Skeletal muscle satellite cell (primary cell): ENCODE measurements around the gene RRP7A. TPM values are rescaled to one million over a fixed set of nuclear protein-coding genes. Genes with fewer than 3 reads are reported as not detected.
"Not testable (repeated sequence)": the region's sequence is repeated elsewhere in the genome, so short reads cannot be mapped to it uniquely, and the experiment has no call there.

Experiments
- H3K27me3 ChIP-seq: 2 replicates; pipeline ENCODE4 v1.7.0; 2013; ENCODE audit warnings: low read length; ENCODE audit not compliant: control insufficient read depth, insufficient read depth
- H3K36me3 ChIP-seq: 2 replicates; pipeline ENCODE4 v1.7.0; 2013; ENCODE audit warnings: mild to moderate bottlenecking, control low read depth, low read length; ENCODE audit not compliant: insufficient read depth
- H3K4me1 ChIP-seq: 2 replicates; pipeline ENCODE4 v1.7.0; 2013; ENCODE audit warnings: low read length; ENCODE audit not compliant: control insufficient read depth, insufficient read depth
- H3K4me2 ChIP-seq: 2 replicates; pipeline ENCODE4 v1.7.0; 2013; ENCODE audit warnings: mild to moderate bottlenecking, low read length
- H3K4me3 ChIP-seq: 2 replicates; pipeline ENCODE4 v1.7.0; 2013; ENCODE audit warnings: low read length
- H3K9ac ChIP-seq: 2 replicates; pipeline ENCODE4 v1.7.0; 2013; ENCODE audit warnings: mild to moderate bottlenecking, low read depth, low read length, moderate library complexity
- H3K9me3 ChIP-seq: replicated peaks from 2 replicates; pipeline ENCODE4 v1.7.0; 2013; ENCODE audit warnings: mild to moderate bottlenecking, control low read depth, low read length
- total RNA-seq: library from RNA; depleted of rRNA; stranded (reverse); fragments of >200 nt; gene quantifications from 2 replicates; pipeline ENCODE4 v1.2.3, GENCODE V29; 2012; rRNA removed

RRP7A gene, protein sequence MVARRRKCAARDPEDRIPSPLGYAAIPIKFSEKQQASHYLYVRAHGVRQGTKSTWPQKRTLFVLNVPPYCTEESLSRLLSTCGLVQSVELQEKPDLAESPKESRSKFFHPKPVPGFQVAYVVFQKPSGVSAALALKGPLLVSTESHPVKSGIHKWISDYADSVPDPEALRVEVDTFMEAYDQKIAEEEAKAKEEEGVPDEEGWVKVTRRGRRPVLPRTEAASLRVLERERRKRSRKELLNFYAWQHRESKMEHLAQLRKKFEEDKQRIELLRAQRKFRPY
- 30.8 and 46.9 TPM in 2 replicates for total RNA-seq

DNA sequence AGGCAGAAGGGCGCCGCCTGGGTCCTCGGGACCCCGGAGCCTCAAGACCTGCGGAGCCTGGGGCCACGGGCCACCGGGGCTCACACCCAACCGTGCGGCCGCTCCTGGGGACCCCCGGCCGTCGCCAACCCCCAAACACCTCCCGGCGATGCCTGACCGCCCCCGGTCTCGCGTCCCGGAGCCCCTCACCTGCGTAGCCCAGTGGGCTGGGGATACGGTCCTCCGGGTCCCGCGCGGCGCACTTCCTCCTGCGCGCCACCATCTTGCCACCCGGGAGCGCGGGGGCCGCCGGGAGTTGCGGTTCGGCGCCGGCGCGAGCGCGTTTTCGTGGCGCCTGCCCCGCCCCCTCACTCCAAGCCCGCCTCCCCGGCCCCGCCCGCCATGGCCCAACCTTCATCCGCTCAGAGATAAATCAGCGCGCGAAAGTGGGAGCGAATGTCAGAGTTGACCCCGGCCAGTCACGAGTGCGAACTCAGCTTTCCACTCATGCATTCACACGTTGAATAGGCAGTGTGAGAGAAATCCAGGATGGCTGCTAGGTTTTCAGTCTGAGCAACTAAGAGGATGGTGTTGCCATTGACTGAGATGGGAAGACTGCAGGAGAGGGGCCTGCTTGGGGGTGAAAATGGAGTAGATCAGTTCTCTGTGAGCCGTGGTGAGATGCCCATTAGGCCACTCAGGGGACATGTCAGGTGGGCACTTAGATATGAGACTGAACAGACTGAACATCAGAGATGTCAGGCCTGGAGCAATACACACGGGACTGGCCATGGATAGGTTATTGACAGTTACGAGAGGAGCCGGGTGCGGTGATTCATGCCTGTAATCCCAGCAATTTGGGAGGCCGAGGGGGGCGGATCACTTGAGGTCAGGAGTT lies at the start of gene RRP7A:
RRP7A (minus strand) TSS at position 272 of the 877 bp plus-strand sequence; CDS start at position 262, 10 bp downstream.
- no peaks in the 10 kb centered on the region for H3K27me3 ChIP-seq
- H3K36me3 ChIP-seq, result peaks cover 13% of the 10 kb centered on the region
- peaks cover 9% of the 10 kb centered on the region for H3K4me1 ChIP-seq
- peak within 1 kb of the TSS; percentile 95 for H3K9ac ChIP-seq
- H3K4me2 ChIP-seq, result peak within 1 kb of the TSS; percentile 84
- no peaks in the 10 kb centered on the region for H3K9me3 ChIP-seq
- peak within 1 kb of the TSS; percentile 98 for H3K4me3 ChIP-seq

DNA sequence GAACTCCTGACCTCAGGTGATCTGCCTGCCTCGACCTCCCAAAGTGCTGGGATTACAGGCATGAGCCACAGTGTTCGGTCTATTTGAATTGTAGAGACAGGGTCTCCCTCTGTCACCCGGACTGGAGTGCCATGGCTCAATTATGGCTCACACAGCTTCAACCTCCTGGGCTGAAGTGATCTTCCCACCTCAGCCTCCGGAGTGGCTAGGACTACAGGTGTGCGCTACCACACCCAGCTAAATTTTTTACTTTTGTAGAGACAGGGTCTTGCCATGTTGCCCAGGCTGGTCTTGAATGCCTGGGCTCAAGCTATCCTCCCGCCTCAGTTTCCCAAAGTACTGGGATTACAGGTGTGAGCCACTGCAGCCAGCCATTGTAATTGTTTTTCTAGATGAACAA lies 48.4 kb upstream of the RRP7A start:
- H3K9me3 ChIP-seq, H3K4me2 ChIP-seq, H3K36me3 ChIP-seq, H3K4me3 ChIP-seq, H3K4me1 ChIP-seq, H3K27me3 ChIP-seq, H3K9ac ChIP-seq: not testable (repeated sequence)

DNA sequence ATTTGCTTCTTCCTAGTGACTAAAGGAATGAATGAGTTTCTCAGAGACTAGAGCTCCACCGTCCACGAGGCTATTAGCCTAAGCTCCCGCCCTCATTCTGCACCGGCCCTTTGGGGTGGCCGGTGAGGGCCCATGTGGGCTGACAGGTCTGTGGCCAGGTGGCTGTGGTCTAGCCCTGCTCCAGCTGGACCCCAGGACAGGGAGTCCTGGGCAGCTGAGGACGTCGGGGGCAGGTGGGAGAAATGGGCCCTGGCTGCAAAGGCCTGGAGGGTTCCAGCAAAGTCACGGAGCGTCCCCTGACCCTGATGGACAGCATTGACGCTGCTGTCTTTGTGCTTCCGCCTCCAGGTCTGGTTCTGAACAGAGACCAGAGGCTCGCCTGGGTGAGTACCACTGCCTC lies 46.4 kb upstream of the RRP7A start:
- Histone ChIP-seq H3K4me1 (no peaks in the 10 kb centered on the region), H3K4me3 (no peak overlapping the region), H3K36me3 (peaks cover 3% of the 10 kb centered on the region), H3K4me2 (no peak overlapping the region), H3K27me3 (no peaks in the 10 kb centered on the region), H3K9me3 (no peaks in the 10 kb centered on the region), H3K9ac (no peak overlapping the region)

DNA sequence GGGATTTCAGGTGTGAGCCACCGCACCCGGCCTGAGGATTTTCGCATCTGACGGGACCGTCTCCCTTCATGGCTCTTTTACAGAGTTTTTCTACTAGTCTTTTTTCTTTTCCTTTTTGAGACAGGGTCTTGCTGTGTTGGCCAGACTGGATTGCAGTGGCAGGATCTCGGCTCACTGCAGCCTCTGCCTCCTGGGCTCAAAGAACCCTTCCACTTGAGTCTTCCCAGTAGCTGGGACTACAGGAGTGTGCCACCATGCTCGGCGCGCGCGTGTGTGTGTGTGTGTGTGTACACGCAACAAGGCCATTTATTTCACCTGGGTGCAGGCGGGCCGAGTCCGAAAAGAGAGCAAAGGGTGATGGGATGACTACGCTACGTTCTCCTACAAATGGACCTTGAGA lies 45.1 kb upstream of the RRP7A start:
- Histone ChIP-seq H3K9ac (no peak overlapping the region), H3K4me2 (no peak overlapping the region), H3K4me3 (no peak overlapping the region), H3K36me3 (no peaks in the 10 kb centered on the region), H3K4me1 (no peaks in the 10 kb centered on the region), H3K9me3 (no peaks in the 10 kb centered on the region), H3K27me3 (no peaks in the 10 kb centered on the region)

DNA sequence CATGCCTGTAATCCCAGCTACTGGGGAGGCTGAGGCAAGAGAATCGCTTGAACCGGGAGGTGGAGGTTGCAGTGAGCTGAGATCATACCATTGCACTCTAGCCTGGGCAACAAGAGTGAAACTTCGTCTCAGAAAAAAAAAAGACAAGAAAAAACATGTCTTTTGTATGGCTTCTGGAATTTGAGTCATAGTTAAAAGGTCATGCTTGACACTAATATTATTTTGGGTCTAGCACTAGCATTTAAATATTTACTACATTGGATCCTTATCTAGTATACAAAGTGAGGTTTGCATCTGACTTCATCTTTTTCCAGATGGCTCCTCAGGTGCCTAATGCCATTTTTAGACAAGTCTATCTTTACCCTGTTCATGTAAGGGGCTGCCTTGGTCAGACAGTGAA lies 44.3 kb upstream of the RRP7A start:
- H3K27me3 ChIP-seq, H3K4me3 ChIP-seq, H3K9me3 ChIP-seq, H3K9ac ChIP-seq, H3K36me3 ChIP-seq, H3K4me1 ChIP-seq, H3K4me2 ChIP-seq: not testable (repeated sequence)

DNA sequence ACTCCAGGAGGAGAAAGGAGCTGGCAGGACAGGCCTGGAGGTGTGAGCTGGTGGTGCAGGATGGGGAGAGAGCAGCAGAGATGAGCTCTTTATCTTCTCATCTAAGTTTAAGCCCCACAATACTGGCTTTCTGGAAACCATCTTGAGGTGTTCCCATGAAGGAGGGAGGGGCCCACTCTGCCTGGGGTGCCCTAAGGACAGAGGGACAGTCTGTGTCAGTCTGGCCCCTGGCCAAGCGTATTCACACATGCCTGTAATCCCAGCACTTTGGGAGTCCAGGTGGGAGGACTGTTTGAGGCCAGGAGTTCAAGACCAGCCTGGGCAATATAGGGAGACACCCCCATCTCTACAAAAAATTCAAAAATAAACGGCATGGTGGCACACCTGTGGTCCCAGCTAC lies 43.1 kb upstream of the RRP7A start:
- Histone ChIP-seq H3K4me3 (no peak overlapping the region), H3K4me2 (no peak overlapping the region), H3K36me3 (no peaks in the 10 kb centered on the region), H3K9ac (no peak overlapping the region), H3K9me3 (no peaks in the 10 kb centered on the region), H3K4me1 (no peaks in the 10 kb centered on the region), H3K27me3 (no peaks in the 10 kb centered on the region)

DNA sequence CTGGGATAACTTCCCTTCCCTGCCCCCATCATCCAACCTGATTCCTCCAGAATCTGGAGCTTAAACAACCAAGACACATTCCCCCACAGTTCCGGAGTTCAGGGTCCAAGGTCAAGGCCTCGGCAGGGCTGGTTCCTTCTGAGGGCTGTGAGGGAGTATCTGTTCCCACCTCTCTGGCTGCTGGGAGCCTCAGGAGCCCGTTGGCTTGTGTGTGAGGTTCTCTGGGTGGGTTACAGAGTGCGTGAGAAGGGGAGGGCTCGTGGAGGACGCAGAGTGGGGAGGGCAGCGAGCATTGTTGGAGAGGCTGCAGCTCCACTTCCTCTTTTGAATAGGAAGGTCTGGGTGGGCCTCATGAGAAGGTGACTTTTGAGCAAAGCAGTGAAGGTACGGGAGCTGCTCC lies 42.7 kb upstream of the RRP7A start:
- H3K36me3 ChIP-seq, result no peaks in the 10 kb centered on the region
- H3K4me3 ChIP-seq, result no peak overlapping the region
- H3K4me2 ChIP-seq, result no peak overlapping the region
- H3K9me3 ChIP-seq, result no peaks in the 10 kb centered on the region
- H3K4me1 ChIP-seq, result no peaks in the 10 kb centered on the region
- H3K9ac ChIP-seq, result no peak overlapping the region
- H3K27me3 ChIP-seq, result no peaks in the 10 kb centered on the region

DNA sequence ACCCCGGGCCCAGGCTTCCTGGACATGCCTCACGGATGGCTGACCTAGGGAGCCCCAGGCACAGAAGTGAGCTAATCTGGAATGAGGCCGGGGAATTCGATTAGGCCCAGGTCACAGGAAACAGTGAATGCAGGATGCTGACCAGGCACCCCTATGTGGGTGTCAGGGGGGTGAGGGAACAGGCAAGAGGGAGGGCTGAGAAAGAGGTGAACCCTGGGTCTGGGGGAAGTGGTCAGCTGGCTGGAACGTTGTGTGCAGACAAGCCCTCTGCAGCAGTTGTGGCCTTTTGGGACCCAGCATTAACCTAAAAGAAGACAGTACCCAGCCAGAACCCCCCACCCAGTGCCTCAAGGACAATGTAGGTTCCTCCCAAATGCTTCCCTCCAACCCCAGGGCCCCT lies 42.3 kb upstream of the RRP7A start:
- Histone ChIP-seq H3K9ac (no peak overlapping the region), H3K4me2 (no peak overlapping the region), H3K4me1 (no peaks in the 10 kb centered on the region), H3K27me3 (no peaks in the 10 kb centered on the region), H3K9me3 (no peaks in the 10 kb centered on the region), H3K4me3 (no peak overlapping the region), H3K36me3 (no peaks in the 10 kb centered on the region)

DNA sequence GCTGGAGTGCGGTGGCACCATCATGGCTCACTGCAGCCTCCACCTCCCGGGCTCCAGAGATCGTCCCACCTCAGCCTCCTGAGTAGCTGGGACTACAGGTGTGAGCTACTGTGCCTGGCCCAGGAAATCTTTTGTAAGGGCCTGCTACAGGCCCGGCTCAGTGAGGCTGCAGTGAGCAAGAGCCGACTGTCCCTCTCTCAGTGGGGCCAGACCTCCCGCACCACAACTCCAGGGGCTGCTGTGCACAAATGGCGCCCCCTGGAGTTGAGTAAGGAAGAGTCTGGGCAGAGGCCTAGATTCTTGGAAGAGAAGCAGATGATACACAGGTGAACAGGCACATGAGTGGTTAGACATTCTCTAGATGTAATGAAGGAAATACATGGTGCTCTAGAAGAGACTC lies 41.2 kb upstream of the RRP7A start:
- Histone ChIP-seq H3K4me1 (no peaks in the 10 kb centered on the region), H3K4me3 (no peak overlapping the region), H3K4me2 (no peak overlapping the region), H3K27me3 (no peaks in the 10 kb centered on the region), H3K36me3 (no peaks in the 10 kb centered on the region), H3K9ac (no peak overlapping the region), H3K9me3 (no peaks in the 10 kb centered on the region)

DNA sequence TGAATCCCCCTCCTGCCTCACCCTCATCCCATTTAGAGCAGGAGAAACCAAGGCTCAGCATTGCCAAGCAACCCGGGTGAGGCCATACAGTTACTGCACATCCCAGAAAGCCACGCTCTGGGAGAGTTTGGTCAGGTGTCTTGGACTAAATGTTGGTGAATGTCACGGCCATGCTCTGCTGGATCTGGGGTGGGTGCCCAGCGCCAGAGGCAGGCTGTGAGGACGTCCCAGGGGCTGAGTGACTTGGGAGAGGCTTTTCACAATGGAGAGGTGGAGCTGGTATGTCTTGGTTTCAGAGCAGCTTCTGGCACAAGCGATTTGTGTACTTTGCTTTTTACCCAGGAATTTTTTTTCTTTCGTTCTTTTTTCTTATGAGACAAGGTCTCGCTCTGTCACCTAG lies 40.8 kb upstream of the RRP7A start:
- Histone ChIP-seq H3K9ac (no peak overlapping the region), H3K36me3 (no peaks in the 10 kb centered on the region), H3K9me3 (no peaks in the 10 kb centered on the region)

DNA sequence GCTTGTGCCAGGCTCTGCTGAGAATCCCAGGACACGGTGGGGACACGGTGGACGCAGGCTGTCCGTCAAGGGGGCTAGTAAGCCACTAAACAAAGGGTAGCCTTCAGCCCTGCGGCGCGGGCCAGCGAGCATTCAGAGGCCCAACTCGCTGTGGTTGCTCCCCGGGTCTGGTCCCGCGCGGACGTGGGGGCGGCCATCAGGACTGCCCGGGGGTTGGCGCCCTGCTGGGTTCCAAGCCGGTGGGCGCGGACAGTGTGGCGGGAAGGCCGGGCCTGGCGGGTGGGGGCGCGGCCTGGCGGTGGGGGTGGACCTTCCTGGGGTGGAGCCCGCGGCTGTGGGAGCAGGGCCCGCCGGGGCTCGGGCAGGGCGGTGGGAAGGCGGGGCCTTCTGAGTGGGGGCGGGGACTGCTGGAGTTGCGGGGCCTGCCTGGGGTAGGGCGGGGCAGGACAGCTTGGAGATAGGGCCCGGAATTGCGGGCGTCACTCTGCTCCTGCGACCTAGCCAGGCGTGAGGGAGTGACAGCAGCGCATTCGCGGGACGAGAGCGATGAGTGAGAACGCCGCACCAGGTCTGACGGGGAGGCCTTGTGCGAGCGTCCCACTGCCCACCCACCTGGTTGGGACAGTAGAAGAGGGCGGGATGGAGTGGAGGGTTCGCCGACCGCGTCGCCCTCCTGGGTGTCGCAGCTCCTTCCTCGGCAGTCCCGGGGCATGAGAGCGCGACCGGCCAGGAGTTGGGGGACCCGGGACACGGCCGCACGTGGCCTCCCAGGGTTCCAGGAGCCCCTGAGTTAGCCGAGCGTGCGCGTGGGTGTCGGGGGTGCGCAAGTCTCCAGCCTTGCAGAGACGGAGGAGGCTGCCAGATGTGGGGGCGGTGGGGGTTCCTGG lies 34.1 kb upstream of the RRP7A start, which contains the start of gene SERHL2:
SERHL2 (plus strand) TSS at position 482 of the 887 bp plus-strand sequence; CDS start at position 547, 65 bp downstream.
- Histone ChIP-seq H3K9ac (peak within 1 kb of the TSS; percentile 80), H3K36me3 (no peaks in the 10 kb centered on the region), H3K27me3 (peaks cover 19% of the 10 kb centered on the region), H3K4me1 (peaks cover 11% of the 10 kb centered on the region), H3K9me3 (no peaks in the 10 kb centered on the region), H3K4me3 (peak within 1 kb of the TSS; percentile 80), H3K4me2 (peak within 1 kb of the TSS; percentile 99)

More for the DNA sequence above, 40.8 kb upstream of the RRP7A start:
- no peaks in the 10 kb centered on the region for H3K4me1 ChIP-seq
- H3K4me2 ChIP-seq, result no peak overlapping the region
- no peak overlapping the region for H3K4me3 ChIP-seq
- no peaks in the 10 kb centered on the region for H3K27me3 ChIP-seq
